OCI-LY3 (cell line): Measurements from ENCODE around the gene SRSF3.

Experiments used
- H2AFZ ChIP-seq: fragments of 200-600, 300-600 bp; shearing (Covaris generic); 2 replicates; pipeline ENCODE4 v1.6.0; 2014; ENCODE audit warnings: antibody characterized with exemption, low read depth, low read length
- H3K27ac ChIP-seq: fragments of 200-600, 300-600 bp; sonication (generic); 2 replicates; pipeline ENCODE4 v1.5.1; 2014; ENCODE audit warnings: mild to moderate bottlenecking, low read length, moderate library complexity, mixed read lengths
- H3K27me3 ChIP-seq: fragments of 200-600, 300-600 bp; sonication (generic); 2 replicates; pipeline ENCODE4 v1.6.1; 2014; ENCODE audit warnings: low read depth, low read length, mixed read lengths
- H3K36me3 ChIP-seq: fragments of 200-600, 300-600 bp; sonication (generic); replicated peaks from 2 replicates; pipeline ENCODE3; 2014; ENCODE audit warnings: low read depth, low read length, mixed read lengths
- H3K4me1 ChIP-seq: fragments of 300-600, 200-600 bp; sonication (generic); 2 replicates; pipeline ENCODE4 v1.6.1; 2014; ENCODE audit warnings: low read length, mixed read lengths
- H3K4me2 ChIP-seq: fragments of 200-600, 300-600 bp; sonication (generic); 2 replicates; pipeline ENCODE4 v1.6.1; 2014; ENCODE audit warnings: low read length, mixed read lengths
- H3K4me3 ChIP-seq: fragments of 300-600, 200-600 bp; sonication (generic); 2 replicates; pipeline ENCODE4 v1.5.1; 2014; ENCODE audit warnings: antibody characterized with exemption, mild to moderate bottlenecking, low read length, moderate library complexity
- H3K79me2 ChIP-seq: fragments of 300-600, 200-600 bp; shearing (Covaris generic); 2 replicates; pipeline ENCODE4 v1.6.1; 2014; ENCODE audit warnings: mild to moderate bottlenecking, low read length, mixed read lengths
- H3K9ac ChIP-seq: fragments of 300-600, 200-600 bp; shearing (Covaris generic); 2 replicates; pipeline ENCODE4 v1.6.0; 2014; ENCODE audit warnings: mild to moderate bottlenecking, low read length, moderate library complexity
- H3K9me3 ChIP-seq: fragments of 200-600, 300-600 bp; shearing (Covaris generic); 2 replicates; pipeline ENCODE4 v1.6.1; 2014; ENCODE audit warnings: low read length, mixed read lengths; ENCODE audit not compliant: insufficient read depth
- H4K20me1 ChIP-seq: fragments of 200-600, 300-600 bp; sonication (generic); 2 replicates; pipeline ENCODE4 v1.6.1; 2016; ENCODE audit warnings: low read length, mixed read lengths; ENCODE audit not compliant: insufficient read depth
- CTCF ChIP-seq: fragments of 200-600, 300-600 bp; sonication (generic); IDR thresholded peaks from 2 replicates; pipeline ENCODE4 v1.5.1; 2014; ENCODE audit warnings: antibody characterized with exemption, low read length, low read depth
- EZH2phosphoT487 ChIP-seq: fragments of 200-600 bp; shearing (Covaris generic); IDR thresholded peaks from 2 replicates; pipeline ENCODE4 v1.6.1; 2018; ENCODE audit warnings: antibody characterized with exemption, mixed run types, low read depth

The SRSF3 gene

GRCh38 chr6:36594029-36594815, at the start of gene SRSF3:
TSS of gene SRSF3 (plus strand) at chr6:36594362. CDS start at chr6:36596763, 2,401 bp downstream.
- peaks cover 45% of the 10 kb centered on the region for H3K36me3 ChIP-seq
- H3K4me1 ChIP-seq = peaks cover 29% of the 10 kb centered on the region
- H3K27ac ChIP-seq = peak within 1 kb of the TSS; percentile 89

GRCh38 chr6:36545767-36546307, 48.3 kb upstream of the SRSF3 start:
- Histone ChIP-seq H3K27me3 (no peaks in the 10 kb centered on the region), H3K4me1 (peaks cover 22% of the 10 kb centered on the region), H3K9me3 (no peaks in the 10 kb centered on the region), H3K4me2 (peak overlapping the region; percentile 91), H2AFZ (no peak overlapping the region), H3K79me2 (peaks cover 17% of the 10 kb centered on the region), H3K9ac (peak overlapping the region; percentile 92), H3K27ac (no peak overlapping the region), H3K4me3 (peak overlapping the region; percentile 84), H3K36me3 (no peaks in the 10 kb centered on the region), H4K20me1 (no peaks in the 10 kb centered on the region)
- TF ChIP-seq EZH2phosphoT487 (no peak), CTCF (no peak)

More at GRCh38 chr6:36594029-36594815, at the start of gene SRSF3:
- H3K9ac ChIP-seq = peak within 1 kb of the TSS; percentile 92
- peak within 1 kb of the TSS; percentile 88 for H3K4me3 ChIP-seq
- H3K4me2 ChIP-seq = peak within 1 kb of the TSS; percentile 91
- peaks cover 45% of the 10 kb centered on the region for H4K20me1 ChIP-seq
- H3K79me2 ChIP-seq = peaks cover 51% of the 10 kb centered on the region
- no peaks in the 10 kb centered on the region for H3K27me3 ChIP-seq
- H2AFZ ChIP-seq = peak within 1 kb of the TSS; percentile 77
- H3K9me3 ChIP-seq = no peaks in the 10 kb centered on the region
- TF ChIP-seq EZH2phosphoT487 = no peak
- TF ChIP-seq CTCF = peak; percentile 23

GRCh38 chr6:36546308-36546919, 47.7 kb upstream of the SRSF3 start:
- H3K9me3 ChIP-seq = no peaks in the 10 kb centered on the region
- H3K79me2 ChIP-seq = peaks cover 17% of the 10 kb centered on the region
- H3K9ac ChIP-seq = peak overlapping the region; percentile 92
- TF ChIP-seq CTCF (no peak), EZH2phosphoT487 (no peak)
- no peak overlapping the region for H3K27ac ChIP-seq
- peaks cover 22% of the 10 kb centered on the region for H3K4me1 ChIP-seq
- H3K36me3 ChIP-seq = no peaks in the 10 kb centered on the region
- peak overlapping the region; percentile 84 for H3K4me3 ChIP-seq
- peak overlapping the region; percentile 96; the same call in 1 of the 2 replicates for H2AFZ ChIP-seq
- peak overlapping the region; percentile 91 for H3K4me2 ChIP-seq
- no peaks in the 10 kb centered on the region for H3K27me3 ChIP-seq
- H4K20me1 ChIP-seq = no peaks in the 10 kb centered on the region
